Activated CD4-positive, alpha-beta T cell treated with anti-CD3 and anti-CD28 coated beads for 24 hours (primary cell): ENCODE results near the gene ACTG1.

Experiments
- DNase-seq, 2 donors: peaks; one replicate each; pipeline ENCODE4 v3.0.0-alpha.2; 2020; ENCODE audit warnings: low read depth in 2 of 2

ACTG1 gene

DNA sequence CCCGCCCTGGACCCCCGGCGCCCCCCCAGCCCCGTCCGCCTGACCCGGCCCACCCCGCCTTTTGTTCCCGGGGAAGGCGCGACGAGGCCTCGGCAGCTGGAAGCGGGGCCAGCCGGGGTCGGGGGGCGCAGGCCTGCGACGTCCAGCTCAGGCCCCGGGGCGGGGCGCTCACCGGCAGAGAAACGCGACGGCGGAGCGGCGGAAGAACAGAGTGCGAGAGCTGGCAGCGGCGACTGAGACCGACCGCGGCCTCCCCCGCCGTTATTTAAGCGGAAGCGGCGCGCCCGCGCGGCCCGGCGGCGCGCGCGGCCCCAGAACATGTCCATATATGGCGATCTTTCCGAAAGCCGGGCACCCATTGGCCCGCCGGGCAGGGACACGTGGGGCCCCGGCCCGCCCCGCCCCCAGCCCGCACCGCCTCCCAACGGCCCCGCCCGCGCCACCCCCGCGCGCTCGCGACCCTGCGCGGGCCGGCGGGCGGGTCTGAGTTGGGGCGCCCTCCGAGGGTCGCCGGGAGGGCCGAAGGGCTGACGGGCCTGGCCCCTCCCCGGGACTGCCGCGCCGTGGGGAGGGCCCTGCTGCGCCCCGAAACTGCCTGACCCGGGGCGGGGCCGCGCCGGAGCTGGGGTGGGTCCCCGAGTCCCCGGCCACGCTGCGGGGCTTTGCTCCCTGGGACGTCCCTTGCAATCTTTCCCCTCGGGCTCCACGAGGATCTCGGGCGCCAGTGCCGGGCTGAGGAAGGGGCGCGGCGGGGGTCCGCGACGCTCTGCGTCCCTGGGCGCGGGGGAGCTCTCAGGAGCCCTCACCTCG is at the start of gene ACTG1:
ACTG1 (minus strand) TSS at position 238 of the 810 bp plus-strand sequence. CDS start 445 bp downstream, outside the sequence.
- peak; percentile 83 to 87 for DNase-seq

GRCh38 chr17:81561494-81561885 is 48.9 kb upstream of the ACTG1 start:
- no peak for DNase-seq

GRCh38 chr17:81558941-81559806 is 46.6 kb upstream of the ACTG1 start:
- no peak for DNase-seq

DNA sequence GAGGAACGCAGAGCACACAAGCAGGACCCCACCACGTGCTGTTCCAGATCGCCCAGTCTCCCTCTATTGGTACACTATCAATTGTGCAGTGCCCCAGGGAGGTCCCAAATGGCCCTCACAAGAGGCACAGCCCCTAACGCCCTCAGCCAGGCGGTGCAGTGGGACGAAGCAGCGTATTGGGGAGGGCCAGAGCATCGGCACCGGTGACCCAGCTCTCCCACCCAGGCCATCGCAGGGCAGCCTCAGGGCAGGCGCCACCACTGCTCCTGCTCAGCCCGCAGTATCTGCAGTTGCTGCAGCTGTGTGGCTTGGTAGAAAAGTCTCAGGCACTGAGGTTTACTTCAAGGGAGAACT is 45.5 kb upstream of the ACTG1 start:
- no peak for DNase-seq

- DNase-seq = no peak
Observed at GRCh38 chr17:81557276-81558114, 44.9 kb upstream of the ACTG1 start.

DNA sequence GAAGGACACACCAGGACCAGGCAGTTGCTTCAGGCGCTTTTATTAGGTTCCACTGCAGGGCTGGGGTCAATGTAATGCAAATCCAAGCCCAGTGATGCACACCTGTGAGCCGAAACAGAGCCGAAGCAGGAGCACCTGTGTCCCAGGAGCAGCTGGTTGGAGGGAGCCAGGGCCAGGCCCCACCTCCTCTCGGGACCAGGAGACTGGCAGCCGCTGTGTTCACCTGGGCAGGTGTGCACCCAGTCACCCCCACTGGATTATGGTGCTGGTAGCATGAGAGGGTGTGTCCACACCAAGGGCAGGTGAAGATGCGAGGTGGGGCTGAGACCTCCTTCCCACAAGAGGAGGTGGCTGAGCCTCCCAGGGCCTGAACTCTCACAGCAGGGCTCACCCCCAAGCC is 44.3 kb upstream of the ACTG1 start:
- DNase-seq = no peak

DNA sequence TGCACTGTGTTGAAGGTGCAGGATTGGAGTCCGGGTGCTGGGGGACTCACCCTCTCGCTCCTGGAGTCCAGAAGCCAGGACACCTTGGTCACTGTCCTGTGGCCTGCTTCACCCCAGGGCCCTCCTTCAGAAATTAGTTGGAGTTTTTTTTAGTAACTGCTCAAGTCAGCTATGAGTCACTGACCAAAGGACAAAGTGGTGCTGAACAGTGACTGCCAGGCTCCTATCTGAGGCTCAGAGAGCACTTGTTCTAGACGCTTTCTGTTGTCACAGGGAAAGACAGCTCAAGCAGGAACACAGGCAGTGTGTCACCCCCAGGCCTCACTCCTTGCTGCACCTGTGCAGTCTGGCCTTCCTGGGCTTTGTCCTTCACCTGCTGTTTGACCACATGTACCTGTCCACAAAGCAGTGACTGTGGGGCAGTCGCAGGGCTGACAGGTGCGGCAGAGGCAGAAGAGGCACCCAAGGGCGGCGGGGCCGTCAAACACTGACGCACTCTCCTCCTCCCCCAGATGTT is 43.6 kb upstream of the ACTG1 start:
- no peak for DNase-seq

- DNase-seq = no peak
Observed at GRCh38 chr17:81553616-81554181, 41.1 kb upstream of the ACTG1 start.

DNA sequence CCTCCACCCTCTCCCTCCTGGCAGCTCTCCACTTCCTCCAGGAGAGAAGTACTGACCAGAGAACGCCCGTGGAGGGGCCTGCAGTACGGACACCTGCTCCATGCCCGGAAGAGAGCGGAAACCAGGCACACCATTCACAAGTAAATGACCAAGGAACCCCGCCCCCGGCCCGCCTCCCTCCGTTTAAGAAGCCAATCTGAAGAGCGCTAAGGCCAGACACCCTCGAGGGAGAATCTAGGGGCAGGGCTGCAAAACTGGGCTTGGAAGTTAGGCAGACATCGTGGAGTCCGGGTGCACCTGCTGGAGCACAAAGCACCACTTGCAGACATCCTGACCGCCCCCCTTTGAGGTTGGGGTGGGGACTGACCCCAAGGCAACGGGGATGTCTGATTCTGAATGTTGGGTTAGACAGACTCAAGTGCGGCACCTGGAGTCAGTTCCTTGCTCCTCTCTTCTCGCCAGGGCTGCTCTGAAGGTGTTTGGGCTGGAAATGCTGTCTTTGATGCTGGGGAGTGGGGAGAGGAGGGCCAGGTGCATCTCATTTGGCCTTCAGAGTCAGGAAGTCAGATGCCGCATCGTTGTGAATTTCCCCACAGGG is 40.5 kb upstream of the ACTG1 start:
- peak; percentile 67 to 74 for DNase-seq

- peak; percentile 69 to 71 for DNase-seq
Observed at GRCh38 chr17:81552244-81553017, 39.8 kb upstream of the ACTG1 start, which contains the start of gene FAAP100. Gene FAAP100, minus strand, starts transcription at chr17:81552353. Its CDS starts 23 bp downstream, at chr17:81552330.

DNA sequence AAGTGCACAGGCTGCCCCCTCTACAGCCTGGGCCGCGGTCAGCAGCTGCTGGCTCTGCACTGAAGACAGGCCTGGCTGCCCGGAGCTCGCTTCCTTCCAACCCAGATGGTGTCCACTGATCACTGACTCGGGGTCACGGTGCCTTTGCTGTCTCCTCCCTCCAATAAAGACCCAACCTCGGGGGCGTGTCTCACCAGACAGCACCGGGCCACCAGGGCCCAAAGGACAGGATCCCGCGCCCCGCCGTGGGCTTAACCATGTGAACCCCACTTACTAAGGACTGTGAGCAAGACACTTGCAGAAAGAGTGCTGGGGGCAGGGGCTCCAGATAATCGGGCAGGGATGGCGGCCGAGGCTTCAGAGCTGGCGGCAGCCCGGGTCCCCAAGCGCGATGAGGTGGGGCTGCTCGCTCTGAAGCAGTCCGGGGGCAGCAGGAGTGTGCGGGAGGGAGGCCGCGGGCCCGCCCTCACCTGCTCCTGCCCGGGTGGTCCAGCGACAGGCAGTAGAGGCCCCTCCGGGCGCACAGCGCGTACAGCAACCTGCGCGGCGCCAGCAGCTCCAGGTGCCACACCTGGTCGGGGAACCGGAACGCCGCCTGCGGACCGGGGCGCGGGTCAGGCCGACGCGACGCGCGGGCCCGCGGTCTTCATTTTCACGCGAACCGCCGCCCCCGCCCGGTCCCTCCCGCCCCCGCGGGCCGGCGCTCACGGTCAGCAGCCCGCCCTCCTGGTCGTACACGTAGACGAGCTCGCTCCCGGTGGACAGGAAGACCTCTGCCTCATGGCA is 39.1 kb upstream of the ACTG1 start:
- DNase-seq = no peak

- no peak for DNase-seq
Observed at GRCh38 chr17:81550830-81551457, 38.3 kb upstream of the ACTG1 start.

GRCh38 chr17:81550285-81550684 is 37.7 kb upstream of the ACTG1 start:
- DNase-seq = no peak

DNA sequence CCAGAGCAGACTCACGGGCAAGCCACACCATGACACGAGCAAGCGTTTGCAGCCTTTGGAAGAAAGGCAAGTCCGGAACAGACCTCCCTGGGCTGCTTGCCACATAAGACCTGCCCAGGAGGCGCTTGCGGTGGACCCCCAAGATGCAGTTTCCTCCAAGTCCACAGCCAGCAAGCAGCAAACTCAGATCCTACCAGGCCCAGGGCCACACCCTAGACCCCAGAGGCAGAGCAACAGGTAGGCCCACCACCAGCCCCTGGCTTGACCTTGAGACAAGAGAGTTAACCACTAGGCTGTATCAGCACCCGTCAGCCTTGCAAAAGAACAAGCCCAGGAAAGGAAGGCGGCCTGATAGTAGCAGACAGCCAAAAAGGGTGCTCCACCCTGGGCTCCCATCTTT is 37.2 kb upstream of the ACTG1 start:
- no peak for DNase-seq

DNA sequence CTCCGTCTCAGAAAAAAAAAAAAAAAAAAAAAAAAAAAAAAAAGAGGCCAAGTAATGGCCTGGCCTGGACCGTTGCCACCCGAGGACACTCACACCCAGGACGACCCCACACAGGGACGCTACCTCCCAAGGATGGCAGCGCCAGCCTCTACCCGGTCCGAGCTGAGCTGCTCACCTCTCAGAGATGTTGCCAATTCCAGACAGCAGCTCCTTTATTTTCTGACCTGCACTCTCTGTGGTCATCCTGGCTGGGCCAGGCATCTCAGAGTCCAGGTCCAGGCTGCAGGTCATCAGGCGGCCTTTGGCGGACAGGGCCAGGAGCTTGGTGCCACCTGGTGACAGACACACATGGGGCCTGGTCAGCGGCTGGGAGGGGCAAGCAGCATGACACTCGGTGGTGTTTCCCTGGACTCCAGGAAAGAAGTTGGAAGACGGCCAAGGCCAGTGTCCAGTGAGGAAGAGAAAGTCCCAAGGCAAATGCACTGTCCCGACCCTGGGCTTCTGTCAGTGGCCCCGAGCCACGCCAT is 36.5 kb upstream of the ACTG1 start:
- DNase-seq = no peak

DNA sequence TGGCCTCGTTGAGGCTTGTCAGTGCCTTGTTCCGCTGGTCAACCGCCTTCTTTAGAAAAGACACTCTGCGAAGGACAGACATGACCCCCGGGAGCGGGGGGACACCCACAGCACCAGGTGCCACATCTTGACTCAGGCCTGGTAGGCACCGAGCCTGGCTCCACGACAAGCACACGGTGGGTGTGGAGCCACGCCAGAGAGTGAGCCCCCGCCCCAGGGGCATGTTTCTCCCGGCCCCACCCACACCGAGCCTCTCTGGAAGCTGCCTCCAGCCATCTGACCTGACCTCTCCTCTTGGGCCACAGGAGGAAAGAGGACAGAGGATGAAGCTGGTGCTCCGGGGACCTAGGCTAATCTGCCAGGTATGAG is 35.0 kb upstream of the ACTG1 start:
- no peak for DNase-seq

GRCh38 chr17:81546906-81547613 is 34.5 kb upstream of the ACTG1 start:
- no peak for DNase-seq
